Epithelial cell of esophagus (primary cell): ENCODE results near the gene FUT6.

ENCODE experiments used
- DNase-seq: peaks from one replicate; pipeline ENCODE4 v3.0.0; 2010; ENCODE audit warnings: low read depth
- H3K4me3 ChIP-seq: 2 replicates; pipeline ENCODE4 v1.5.1; 2011; ENCODE audit warnings: mild to moderate bottlenecking, low read length, control low read depth
- CTCF ChIP-seq: IDR thresholded peaks from 2 replicates; pipeline ENCODE4 v1.5.1; 2011; ENCODE audit warnings: low read depth, mild to moderate bottlenecking, low read length, control low read depth, inconsistent platforms; ENCODE audit not compliant: insufficient read depth; ENCODE audit errors: missing control alignments

Gene FUT6

GRCh38 chr19:5814123-5814851, 25.2 kb downstream of the FUT6 start:
- TF ChIP-seq CTCF = no peak
- no peak for DNase-seq
- H3K4me3 ChIP-seq = no peak overlapping the region

GRCh38 chr19:5811117-5811516, 28.4 kb downstream of the FUT6 start:
- no peak for DNase-seq
- H3K4me3 ChIP-seq = no peak overlapping the region
- TF ChIP-seq CTCF = no peak

- no peak overlapping the region for H3K4me3 ChIP-seq
- no peak for TF ChIP-seq CTCF
- DNase-seq = no peak
These were observed 30.0 kb downstream of the FUT6 start for GRCh38 chr19:5809469-5809868.

- H3K4me3 ChIP-seq = no peak overlapping the region
- no peak for TF ChIP-seq CTCF
- DNase-seq = peak; percentile 63
These were observed 30.4 kb downstream of the FUT6 start for GRCh38 chr19:5809053-5809452.

GRCh38 chr19:5808120-5808816, 31.2 kb downstream of the FUT6 start:
- no peak for TF ChIP-seq CTCF
- DNase-seq = no peak
- H3K4me3 ChIP-seq = no peak overlapping the region

GRCh38 chr19:5806905-5807304, 32.6 kb downstream of the FUT6 start:
- DNase-seq = no peak
- no peak for TF ChIP-seq CTCF
- H3K4me3 ChIP-seq = no peak overlapping the region

GRCh38 chr19:5806133-5806489, 33.4 kb downstream of the FUT6 start:
- DNase-seq = no peak
- no peak for TF ChIP-seq CTCF
- H3K4me3 ChIP-seq = no peak overlapping the region
